Prostate gland (tissue), 2 donors: ENCODE measurements around the gene TPST2. TPM values are rescaled to one million over a fixed set of nuclear protein-coding genes. Genes with fewer than 3 reads are reported as not detected.
A peak's percentile ranks its signal among the peaks of the same experiment; 100 is the strongest.

Source experiments
- DNase-seq: peaks from one replicate; pipeline ENCODE4 v3.0.0-alpha.2; 2019; ENCODE audit warnings: low spot score
- H3K27ac ChIP-seq, 2 donors: fragments of 200-600 bp; sonication (generic); 2 replicates each; pipeline ENCODE4 v1.5.1; 2017 to 2019
- H3K27me3 ChIP-seq: fragments of 200-600 bp; sonication (generic); replicated peaks from 2 replicates; pipeline ENCODE4 v1.5.1; 2019; ENCODE audit not compliant: insufficient read depth
- H3K36me3 ChIP-seq, 2 donors: fragments of 200-600 bp; sonication (generic); 1 replicate in 1 of 2; 2 replicates in 1 of 2; pipeline versions ENCODE4 v1.5.1 to v1.8.1; 2017 to 2019
- H3K4me1 ChIP-seq: fragments of 200-600 bp; sonication (generic); replicated peaks from 2 replicates; pipeline ENCODE4 v1.5.1; 2019
- H3K4me3 ChIP-seq, 2 donors: fragments of 200-600 bp; sonication (generic); 2 replicates each; pipeline ENCODE4 v1.5.1; 2017 to 2019
- H3K9me3 ChIP-seq: fragments of 200-600 bp; sonication (generic); 2 replicates; pipeline ENCODE4 v1.5.1; 2017
- CTCF ChIP-seq, 4 experiments: fragments of 200-600 bp in 2 of 4; fragments of 450-650 bp in 2 of 4; sonication (generic) in 2 of 4; IDR thresholded peaks; 1 replicate in 3 of 4; 2 replicates in 1 of 4; pipeline ENCODE4 v1.5.1; 2016 to 2019; ENCODE audit warnings: antibody characterized with exemption in 4 of 4, mild to moderate bottlenecking in 2 of 4, moderate library complexity in 2 of 4
- POLR2A ChIP-seq: fragments of 450-650 bp; IDR thresholded peaks from one replicate; pipeline ENCODE4 v1.6.1; 2016; ENCODE audit warnings: antibody characterized with exemption, mild to moderate bottlenecking
- POLR2AphosphoS5 ChIP-seq: sonication (generic); formaldehyde crosslinking; IDR thresholded peaks from one replicate; pipeline ENCODE4 v1.6.1; 2017; ENCODE audit warnings: antibody characterized with exemption
- WGBS: methylation state at CpG from one replicate; pipeline ENCODE4 v1.1.5; 2018; 5-methylcytosine and 5-hydroxymethylcytosine counted together
- intact Hi-C: fragments of 100-400 bp; cut with DNase I; formaldehyde crosslinking; loops from one replicate; pipeline ENCODE4 v1.14.2; 2022
- total RNA-seq, 2 donors: library from RNA; depleted of rRNA; stranded (reverse); fragments of >200 nt; gene quantifications; one replicate each; pipeline ENCODE4 v1.1.0, GENCODE V29; 2016

The TPST2 gene
- total RNA-seq, 2 donors from 2014 or later, result 49.4 to 200 TPM

- intact Hi-C loops, result no loop called here
- no peak for DNase-seq
- Histone ChIP-seq H3K27ac (no peak overlapping the region), H3K27me3 (no peaks in the 10 kb centered on the region), H3K36me3 (no peaks in the 10 kb centered on the region), H3K4me1 (peaks cover 5% of the 10 kb centered on the region), H3K9me3 (no peaks in the 10 kb centered on the region), H3K4me3 (no peak overlapping the region)
- TF ChIP-seq POLR2AphosphoS5, result no peak
- TF ChIP-seq POLR2A, result no peak
- no peak for TF ChIP-seq CTCF (IDR thresholded peaks at IDR 0.05)
- 92% methylated on average over 7 of the region's 7 CpGs for WGBS
These were observed 12.9 kb downstream of the TPST2 start for GRCh38 chr22:26577081-26577480.

- Histone ChIP-seq H3K27me3 (no peaks in the 10 kb centered on the region), H3K27ac (no peak overlapping the region), H3K4me1 (peaks cover 5% of the 10 kb centered on the region), H3K9me3 (no peaks in the 10 kb centered on the region), H3K4me3 (no peak overlapping the region), H3K36me3 (no peaks in the 10 kb centered on the region)
- no peak for DNase-seq
- WGBS, result 52% methylated on average over 8 of the region's 8 CpGs
- TF ChIP-seq POLR2AphosphoS5, result no peak
- no peak for TF ChIP-seq POLR2A
- TF ChIP-seq CTCF (IDR thresholded peaks at IDR 0.05), result no peak
- intact Hi-C loops, result no loop called here
These were observed 13.8 kb downstream of the TPST2 start for GRCh38 chr22:26576026-26576680.

GRCh38 chr22:26574001-26574723 lies 15.8 kb downstream of the TPST2 start:
- 80% methylated on average over 7 of the region's 7 CpGs for WGBS
- Histone ChIP-seq H3K4me3 (no peak overlapping the region), H3K27me3 (no peaks in the 10 kb centered on the region), H3K4me1 (peaks cover 10% of the 10 kb centered on the region), H3K9me3 (no peaks in the 10 kb centered on the region), H3K36me3 (no peaks in the 10 kb centered on the region), H3K27ac (peak overlapping the region in 1 of 2 donors; percentile 57)
- no peak for DNase-seq
- TF ChIP-seq POLR2A (no peak), POLR2AphosphoS5 (no peak), CTCF (IDR thresholded peaks at IDR 0.05) (no peak)
- intact Hi-C loops, result no loop called here

- 49% methylated on average over 10 of the region's 10 CpGs for WGBS
- DNase-seq, result peak; percentile 34
- Histone ChIP-seq H3K4me3 (no peak overlapping the region), H3K27ac (peak overlapping the region in 1 of 2 donors; percentile 57), H3K4me1 (peaks cover 10% of the 10 kb centered on the region), H3K27me3 (no peaks in the 10 kb centered on the region), H3K36me3 (no peaks in the 10 kb centered on the region), H3K9me3 (no peaks in the 10 kb centered on the region)
- intact Hi-C loops, result no loop called here
- TF ChIP-seq POLR2A (no peak), POLR2AphosphoS5 (peak; percentile 58), CTCF (IDR thresholded peaks at IDR 0.05) (no peak)
These were observed 16.8 kb downstream of the TPST2 start for GRCh38 chr22:26573026-26573662.
